HL-60/S4 (cell line): Measurements from ENCODE around the gene XRCC3.

ENCODE experiments used
- in situ Hi-C: fragments of 300-500 bp; cut with MboI; formaldehyde crosslinking; loops from 2 replicates; pipeline ENCODE4 v1.14.3; 2022; ENCODE audit warnings: low sequenced_read_pairs

Gene XRCC3

DNA sequence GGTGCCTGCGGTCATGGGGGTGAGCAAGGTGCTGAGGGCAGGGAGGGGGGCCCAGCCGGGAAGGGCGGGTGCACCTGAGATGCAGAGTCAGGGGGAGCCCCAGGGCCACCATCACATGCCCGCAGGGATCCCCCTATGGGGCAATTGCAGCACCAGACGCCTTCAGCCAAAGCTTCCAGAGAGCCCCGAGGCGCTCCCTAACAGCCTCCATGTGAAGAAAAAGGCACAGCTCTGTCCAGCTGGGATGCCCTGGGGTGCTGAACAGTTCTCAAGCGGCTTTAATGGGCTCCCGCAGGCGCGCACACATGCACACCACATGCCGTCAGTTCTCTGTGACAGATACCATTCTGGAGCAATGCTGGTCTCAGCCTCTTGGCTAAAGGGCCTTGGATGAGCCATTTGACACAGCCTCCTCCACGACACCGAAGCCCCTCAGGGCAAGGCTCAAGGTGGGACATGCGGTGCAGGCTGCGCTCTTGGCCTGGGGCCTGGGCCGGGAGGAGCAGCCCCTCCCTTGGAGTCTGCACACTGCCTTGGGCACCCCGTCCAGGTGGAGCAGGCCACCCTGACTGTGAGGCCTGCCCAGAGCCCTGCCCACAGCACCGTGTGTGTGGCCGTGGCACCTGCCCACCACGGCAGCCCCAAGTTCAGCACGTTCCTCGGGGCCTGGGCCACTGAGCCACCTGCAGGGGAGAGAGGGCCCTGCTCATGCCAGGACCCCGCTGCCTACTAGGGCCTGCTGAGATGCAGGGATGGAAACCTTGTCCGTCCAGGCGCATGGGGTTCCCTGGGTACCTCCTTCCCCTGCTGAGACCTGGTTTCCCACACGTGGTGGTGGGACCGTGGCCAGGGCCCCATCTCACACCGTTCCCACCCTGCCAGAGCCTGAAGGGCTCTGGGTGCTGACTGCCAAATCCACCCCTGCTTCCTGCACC, 7.7 kb downstream of the XRCC3 start:
- in situ Hi-C loops = no loop called here

DNA sequence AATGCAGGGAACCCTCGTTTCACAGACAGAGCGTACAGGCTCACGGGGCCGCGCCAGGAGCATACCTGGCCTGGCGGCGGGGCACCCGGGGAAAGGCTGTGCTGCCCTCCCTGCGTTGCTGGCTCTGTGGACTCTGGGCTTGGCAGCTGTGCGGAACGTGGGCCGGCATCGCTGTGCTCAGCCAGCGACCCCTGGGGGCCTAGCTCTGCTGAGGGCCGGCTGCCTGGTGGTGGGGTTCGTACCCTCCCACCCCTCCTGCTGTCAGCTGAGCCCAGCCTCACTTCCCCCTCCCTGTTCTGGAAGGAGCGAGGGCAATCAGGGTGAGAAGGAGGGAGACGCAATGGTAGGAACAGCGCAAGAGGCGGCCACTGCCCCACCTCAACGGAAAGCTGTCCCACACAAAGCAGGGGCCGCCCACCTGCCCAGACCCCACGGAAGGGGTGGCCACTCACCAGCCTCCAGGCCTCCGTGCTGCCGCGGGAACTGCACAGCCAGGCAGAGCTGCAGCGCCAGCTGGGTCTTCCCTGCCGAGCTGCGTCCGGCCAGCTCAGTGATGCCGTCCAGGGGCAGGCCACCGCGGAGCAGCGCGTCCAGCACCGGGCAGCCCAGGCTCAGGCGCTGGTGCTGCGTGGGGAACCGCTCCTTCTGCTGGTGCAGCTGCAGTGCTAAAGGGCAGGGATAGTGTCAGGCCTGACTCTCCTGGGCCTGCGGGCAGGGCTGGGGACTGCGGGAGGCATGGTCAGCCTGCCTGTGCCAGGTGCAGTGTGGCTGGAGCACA, 8.5 kb downstream of the XRCC3 start:
- in situ Hi-C loops = no loop called here

DNA sequence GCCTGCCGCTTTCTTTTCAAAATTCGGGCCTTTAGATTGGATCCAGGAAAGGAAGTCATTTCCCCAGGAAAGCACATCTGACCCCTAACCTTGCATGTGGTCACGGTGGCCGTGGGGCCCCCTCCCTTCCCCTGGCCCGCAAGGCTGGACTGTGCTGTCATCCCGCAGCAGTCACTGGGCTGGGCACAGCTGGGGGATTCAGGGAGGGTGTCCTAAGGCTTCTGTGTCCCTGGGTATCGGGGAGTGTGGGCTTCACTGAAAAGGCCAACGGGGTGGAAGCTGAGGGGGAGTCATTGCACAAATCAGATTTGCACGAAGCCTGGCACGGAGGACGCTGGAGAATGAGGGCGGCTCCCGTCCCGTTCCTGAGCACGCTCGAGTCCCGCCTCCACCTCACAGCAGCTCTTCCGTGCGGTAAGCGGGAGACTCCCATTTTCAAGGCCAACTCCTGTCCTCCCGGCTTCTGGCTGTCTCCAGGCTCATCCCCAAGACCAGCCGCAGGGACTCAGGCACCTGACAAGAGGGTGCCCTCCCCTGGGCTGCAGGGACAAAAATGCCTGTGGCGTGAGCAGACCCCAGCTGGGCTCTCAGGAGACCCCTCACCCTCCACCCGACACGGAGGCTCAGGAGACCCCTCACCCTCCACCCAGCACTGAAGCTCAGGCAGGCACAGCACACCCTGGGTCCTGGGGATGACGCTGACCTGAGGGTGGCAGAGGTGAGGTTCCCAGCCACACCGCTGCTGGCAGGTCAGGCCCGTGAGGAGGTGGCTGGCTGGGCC, 9.6 kb downstream of the XRCC3 start:
- in situ Hi-C loops = no loop called here

DNA sequence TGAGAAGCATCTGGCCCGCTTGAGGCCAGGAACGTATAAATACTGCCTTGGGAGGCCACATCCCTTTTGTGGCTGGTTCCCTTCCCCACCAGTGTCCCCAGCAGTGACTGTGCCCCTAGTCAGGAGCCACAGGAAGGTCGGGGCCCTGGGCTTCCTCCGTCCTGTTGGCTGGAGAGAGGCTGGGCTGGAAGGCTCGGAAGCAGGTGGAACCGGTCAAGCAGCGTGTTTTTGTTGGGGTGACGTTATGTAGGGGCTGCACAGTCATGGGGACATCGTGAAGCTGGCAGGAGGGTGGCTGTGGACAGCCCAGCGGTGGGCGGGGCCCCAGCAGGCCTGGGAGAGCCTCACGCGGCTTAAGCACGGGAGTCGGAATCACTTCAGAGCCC, 10.1 kb downstream of the XRCC3 start:
- in situ Hi-C loops = no loop called here

DNA sequence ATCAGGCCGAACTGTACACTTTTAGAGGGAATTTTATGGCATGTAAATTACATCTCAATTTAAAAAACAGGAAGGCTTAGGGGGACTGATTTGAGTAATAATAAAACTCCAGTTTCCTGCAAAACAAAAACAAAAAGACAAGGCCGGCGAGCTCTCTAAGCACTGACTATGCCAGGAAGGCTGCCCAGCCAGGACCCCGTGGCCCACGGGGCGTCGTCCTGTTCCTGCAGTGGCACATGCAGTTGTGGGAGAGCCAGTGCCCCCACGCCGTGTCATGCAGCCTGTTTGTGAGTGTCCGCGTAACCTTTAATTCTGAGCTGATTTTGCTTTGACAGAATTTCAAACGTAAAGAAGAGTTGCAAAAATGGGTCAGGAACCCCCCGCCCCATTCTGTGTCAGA, 10.5 kb downstream of the XRCC3 start:
- in situ Hi-C loops = no loop called here

DNA sequence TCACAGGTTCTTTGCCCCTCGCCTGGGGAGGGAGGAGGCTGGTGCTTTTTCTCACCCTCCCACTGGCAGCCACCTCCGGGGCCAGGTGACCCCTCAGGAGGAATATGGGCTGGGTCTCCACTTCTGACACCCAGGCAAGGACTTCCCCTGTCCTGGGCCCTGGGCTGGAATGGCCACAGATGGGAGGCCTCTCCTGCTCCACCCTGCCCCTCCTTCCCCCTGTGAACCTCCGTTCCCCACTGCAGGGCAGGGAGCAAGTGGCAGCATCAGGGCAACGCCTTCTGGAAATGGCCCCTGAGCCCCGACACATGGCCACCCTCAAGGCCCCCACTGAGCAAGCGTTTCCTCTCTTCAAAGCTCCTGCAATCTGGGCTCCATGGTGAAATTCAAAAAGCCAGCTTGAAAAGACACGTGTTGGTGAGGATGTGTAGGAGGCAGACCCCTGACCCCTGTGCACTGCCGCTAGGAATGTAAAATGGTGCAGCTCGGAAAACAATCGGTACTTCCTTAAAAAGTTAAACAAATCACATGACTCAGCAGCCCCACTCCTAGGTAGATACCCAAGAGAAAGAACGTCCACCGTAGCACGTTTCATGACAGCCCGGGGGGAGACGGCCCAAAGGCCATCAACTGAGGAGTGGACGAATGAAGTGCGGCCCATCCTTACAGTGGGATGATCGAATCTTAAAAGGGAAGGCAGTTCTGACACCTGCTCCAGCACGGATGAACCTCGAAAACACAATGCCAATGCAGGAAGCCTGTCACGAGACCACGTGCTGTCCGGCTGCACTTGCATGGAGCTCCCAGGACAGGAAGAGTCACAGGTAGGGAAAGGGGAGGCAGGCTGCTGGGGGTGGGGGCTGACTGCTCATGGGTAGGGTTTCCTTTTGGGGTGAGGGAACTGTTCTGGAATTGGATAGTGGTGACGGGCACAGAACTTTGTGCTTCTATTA, 11.5 kb downstream of the XRCC3 start:
- in situ Hi-C loops = no loop called here

DNA sequence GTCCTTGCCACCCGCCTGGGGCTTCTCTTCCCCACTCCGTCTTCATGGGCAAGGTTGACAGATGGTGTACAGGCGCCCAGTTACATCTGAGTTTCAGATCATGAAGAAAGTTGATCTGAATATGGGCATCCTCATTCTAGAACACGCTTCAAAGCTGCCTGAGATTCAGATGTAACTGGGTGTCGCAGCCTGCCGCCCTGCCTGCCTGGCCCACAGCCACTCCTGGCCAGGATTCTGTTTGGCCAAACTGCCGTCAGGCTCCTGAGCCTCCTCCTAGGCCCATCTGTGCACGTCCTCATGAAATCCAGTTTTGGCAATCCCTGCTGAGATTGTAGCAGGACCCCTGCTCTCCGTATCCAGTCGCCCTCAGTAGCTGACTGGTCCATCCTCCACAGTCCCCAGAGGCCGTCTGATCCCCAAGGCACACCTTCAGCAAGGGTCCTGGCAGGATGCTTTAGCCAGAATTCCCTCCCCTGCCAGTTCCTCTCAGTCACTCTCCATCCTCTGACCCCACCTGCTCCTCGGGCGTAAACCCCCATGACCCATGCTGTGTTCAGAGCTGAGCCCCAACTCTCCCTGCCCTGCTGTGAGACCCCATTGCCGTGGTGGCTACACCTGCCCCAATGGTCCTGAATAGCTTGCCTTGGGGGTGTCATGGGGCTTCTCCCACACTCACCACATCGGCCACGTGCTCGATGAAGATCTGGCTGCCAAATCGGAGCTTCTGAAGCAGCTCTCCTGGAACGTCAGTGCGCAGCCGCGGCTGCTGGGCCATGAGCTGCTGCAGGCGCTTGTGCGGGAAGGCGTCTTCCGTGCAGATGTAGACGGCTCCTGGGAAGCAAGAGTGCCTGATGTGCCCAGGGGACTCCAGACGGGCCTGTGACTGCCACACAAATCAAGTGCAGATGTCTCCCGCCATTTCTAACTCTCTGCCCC, 12.5 kb downstream of the XRCC3 start:
- in situ Hi-C loops = no loop called here

DNA sequence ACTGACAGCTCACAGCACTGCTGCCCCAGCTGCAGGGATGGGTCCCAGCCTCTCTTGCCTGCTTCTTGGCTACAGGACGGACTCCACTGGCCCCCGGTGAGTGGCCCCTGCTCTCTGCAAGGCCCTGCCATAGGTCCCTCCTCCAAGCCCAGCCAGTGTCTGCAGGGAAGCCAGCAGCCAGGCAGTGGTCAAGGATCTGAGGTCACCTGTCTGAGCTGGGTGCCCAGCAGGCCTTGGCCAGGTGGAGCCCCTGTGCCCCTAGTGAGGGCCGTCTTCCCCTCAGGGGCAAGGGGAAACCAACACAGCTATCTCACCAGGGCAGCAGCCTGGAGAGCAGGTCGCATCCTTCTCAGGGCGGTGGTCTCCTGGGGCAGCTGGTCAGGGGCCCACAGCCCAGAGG, 13.2 kb downstream of the XRCC3 start:
- in situ Hi-C loops = no loop called here

DNA sequence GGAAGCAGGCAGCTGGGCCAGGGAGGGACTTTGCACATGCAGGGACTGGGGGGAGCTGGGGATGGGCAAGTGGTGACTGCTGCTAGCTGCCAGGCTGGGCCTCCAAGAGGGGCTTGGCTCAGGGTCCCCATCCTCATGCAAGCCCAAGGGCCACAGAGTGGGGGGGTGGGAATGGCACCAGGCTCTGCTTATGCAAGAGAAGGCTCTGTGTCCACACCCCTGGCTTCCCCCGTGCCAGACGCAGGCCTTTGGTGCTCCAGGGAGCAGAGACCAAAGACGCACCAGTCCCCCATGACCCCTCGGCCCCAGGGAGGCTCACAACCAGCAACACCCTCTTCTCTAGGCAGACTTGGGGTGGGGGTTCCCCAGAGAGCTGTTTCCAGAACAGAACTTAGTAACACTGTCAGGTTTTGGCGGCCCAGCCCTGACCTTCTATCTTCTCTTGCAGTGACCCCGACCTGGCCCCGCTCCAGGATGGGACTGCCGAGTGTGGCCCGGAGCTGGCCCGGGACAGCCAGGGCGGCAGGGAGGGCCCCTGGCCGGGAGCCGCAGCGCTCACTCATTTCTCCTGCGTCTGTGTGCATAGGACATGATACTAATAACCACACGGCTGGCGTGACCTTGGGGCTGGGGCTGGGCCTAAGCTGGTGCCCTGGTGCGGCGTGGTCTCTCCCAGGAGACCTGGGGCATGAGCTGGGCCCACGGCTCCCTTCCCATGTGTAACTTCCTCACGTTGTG, 14.3 kb downstream of the XRCC3 start:
- in situ Hi-C loops = no loop called here

DNA sequence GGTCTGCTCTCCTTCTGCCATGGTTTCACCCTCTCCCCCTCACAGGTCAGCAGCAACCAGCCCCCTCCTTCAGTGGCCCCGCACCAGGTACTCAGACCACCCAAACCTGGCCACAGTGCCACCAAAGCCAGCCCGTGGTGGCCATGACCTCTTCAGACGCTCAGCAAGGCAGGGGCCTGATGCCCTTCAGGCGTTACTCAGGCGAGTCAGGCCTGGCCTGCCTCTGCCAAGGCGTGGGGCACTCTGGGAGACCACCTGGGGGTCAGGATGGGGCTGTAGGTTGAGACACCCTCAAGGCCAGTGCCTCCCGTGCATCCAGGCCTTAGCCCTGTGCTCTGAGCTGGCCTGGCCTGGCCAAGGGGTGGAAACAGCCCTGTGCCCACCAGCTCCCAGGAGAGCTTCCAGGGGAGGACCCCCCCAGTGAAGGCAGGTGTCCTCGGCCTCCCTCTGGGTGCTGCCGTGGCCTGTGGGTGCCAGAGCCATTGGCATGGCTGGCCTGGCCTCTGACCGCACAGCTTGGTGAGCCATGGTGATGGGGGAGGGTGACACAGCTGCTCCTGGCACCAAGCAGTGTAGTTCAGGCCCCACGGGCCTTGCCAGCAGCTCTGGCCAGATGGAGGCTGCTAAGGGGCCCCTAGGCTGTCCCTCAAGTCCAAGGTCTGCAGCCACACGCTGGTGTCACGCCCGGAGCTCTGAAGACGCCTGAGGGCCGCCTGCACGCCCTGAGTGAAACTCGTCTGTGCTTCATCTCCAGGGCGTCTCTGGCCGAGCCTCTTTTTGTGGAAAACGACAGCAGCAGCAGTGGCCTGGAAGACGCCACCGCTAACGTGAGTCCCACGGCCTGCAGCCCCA, 15.1 kb downstream of the XRCC3 start:
- in situ Hi-C loops = no loop called here

DNA sequence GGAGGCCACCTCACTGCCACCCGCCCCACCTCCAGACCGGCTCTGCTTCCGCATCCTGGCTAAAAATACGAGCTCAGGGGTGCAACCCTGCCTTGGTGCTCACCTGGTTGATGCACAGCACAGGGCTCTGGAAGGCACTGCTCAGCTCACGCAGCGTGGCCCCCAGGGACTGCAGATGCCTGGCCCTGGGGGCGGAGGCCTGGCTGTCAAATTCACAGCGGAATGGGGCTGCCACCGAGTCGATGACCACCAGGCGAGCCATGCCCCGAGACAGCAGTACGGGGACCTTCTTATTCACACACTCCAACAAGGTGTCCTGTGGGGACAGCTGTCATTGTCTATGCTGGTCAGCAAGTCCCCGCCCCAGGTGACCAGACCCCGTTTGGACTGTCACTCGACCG, 16.0 kb downstream of the XRCC3 start:
- in situ Hi-C loops = no loop called here

DNA sequence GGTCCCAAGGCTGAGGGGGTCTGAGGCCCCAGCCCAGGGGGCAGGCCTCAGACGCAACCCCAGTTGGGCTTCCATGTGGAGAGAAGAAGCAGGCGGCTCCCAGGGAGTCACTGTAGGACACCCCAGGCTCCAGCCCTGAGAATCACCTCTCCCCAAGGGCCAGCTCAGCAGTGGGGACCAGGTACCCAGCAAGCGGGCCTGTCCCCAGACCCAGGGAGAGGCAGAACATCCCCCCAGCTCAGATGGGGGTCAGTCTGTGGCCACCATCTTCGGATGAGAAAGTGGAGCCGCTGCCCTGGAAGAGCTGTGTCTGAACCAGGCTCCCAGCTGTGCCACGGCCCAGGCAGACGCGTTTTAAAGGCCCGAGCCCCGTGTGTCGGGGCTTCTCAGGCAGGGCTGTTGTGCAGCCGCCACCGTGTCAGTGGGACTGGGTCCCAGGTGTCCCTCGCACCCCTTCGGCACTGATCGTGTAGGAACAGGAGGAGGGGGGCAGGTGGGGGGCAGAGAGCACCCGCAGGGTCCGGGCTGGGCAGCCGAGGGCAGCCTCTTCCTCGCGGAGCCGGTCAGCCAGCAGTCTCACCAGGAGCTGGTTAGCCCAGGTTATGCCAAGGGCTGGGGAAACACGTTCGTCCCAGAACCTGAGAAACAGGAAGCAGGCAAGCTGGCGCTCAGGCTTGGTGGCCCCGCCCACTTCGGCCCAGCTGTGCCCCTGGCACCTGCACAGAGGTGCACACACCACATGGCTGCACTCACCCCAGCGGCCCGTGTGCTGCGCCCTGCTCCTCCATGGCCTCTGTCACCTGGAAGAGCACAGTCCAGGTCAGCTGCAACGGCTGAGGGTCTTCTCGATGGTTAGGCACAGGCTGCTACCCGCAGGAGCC, 16.6 kb downstream of the XRCC3 start:
- in situ Hi-C loops = no loop called here

DNA sequence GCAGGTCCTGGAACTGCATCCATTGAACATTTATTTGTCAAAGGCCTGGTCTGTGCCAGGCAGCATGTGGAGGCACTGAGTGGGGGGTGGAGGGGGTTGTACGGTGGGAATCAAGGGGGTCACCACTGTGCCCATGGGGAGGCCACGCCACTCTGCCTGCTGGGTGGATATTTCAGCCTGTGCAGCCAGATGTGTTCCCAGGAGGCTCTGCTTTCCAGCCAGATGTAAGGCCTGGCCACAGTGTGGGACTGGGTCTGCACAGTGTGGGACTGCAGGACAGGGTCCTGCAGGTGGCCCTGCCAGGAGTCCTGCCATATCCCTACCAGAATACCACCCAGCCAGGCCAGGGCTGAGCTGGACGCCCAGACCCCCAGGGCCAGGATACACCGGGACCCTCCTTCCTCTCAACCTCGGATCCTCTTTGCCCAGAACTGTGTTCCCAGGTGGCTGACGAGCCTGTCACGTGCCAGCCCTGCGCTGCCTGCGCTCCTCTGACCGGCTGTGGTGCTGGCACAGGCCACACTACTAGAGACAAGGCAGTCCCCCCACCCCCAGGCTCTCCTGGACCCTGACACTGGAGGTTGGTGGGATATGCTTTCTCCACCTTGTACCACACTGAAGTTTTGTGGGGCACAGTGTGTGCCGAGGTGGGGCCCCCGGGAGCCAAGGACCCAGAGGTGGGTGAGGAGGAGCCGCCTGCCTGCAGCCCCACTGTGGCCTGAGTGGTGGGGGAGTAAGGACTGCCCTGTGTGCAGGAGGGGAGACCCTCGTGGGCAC, 17.5 kb downstream of the XRCC3 start:
- in situ Hi-C loops = no loop called here

DNA sequence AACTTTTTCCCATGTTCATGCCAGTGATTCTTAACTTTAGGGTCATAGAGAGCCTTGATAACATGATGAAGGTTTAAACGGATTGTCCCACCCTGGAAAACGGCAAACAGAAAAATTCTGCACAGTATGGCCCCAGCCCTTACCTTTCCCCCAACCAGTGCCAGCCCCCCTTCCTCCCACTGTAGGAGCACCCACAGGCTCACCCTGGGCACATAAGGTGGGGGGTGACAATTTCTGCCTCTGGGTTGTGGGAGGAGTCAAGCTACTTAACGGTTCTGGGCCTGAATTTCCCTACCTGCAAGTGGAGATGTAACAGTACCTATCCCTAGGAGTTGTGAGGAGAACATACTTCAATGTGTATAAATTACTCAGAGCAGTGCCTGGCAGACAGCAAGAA, 18.0 kb downstream of the XRCC3 start:
- in situ Hi-C loops = no loop called here

DNA sequence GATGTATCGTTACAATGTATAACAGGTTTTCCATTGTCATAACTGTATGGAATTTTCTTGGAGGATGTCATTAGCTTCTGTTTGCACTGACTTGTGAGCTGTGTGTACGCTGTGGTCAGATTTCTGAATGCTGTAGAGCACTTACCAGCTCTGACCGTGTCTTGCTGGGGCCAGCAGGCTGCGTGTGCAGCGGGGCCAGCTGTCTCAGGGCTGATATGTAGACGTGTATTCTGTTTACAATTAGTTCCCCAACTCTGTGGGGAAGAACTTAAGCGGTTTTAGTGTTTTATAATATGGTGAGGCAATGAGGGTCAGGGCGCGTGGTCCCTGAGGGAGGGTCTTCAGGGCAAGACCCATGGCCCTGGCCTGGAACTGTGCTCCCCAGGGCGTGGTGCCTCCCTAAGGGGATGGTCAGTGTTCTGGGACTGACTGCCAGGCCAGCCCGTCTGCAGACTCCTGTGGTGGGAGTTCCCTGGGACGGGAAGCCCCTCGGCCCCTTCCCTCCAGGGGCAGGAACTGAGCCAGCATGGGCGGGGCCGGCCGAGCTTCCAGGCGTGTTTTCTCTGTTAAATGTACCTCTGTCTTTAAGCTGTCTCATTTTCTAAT, 18.7 kb downstream of the XRCC3 start:
- in situ Hi-C loops = no loop called here

DNA sequence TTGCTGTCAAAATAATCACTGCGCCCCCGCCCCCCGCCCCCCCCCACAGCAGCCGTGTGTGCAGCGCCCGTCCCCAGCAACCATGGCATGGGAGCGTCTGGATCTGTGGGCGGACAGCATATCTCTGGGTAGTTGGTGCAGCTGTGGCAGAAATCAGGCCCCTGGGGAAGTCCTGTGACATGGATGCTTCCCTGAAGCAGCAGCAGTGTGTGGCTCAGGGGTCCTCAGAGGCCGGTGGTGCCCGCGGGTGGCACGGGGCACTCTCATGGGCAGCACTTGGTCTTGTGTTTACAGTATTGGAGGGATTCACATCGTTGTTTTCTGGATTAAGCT, 19.2 kb downstream of the XRCC3 start:
- in situ Hi-C loops = no loop called here
